Hepatocyte (in vitro differentiated cells): ENCODE data around the gene FCRL6.

Source experiments
- EZH2 ChIP-seq: fragments of 200-600 bp; sonication (generic); IDR thresholded peaks from 2 replicates; pipeline ENCODE4 v1.6.1; 2016; ENCODE audit warnings: antibody characterized with exemption, mild to moderate bottlenecking, borderline replicate concordance
- TF ChIP-seq, protein P1 (sequence below): fragments of 200-600 bp; sonication (generic); IDR thresholded peaks from 2 replicates; pipeline ENCODE4 v1.5.1; 2016; ENCODE audit warnings: antibody characterized with exemption, mild to moderate bottlenecking; ENCODE audit not compliant: poor library complexity

DNA sequence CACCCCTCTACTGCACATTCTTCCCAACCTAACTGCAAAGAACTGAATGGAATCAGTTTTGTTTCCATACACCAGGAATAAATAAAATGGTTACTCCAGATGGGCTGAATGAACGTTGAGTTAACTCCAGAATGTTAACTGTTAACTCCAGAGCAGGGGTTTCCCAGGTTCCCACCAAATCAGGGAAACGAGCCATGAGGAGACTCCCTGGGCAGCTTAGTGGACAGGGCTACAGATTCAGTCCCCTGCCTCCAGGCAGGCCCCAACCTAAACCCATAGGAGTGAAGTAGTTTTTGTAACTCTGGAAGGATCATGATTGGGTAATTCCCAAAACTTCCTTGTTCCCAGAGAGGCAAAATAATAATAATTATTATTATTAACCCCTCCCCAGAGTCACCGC lies 46.2 kb downstream of the FCRL6 start:
- no peak for TF ChIP-seq EZH2
- TF ChIP-seq, protein P1, sequence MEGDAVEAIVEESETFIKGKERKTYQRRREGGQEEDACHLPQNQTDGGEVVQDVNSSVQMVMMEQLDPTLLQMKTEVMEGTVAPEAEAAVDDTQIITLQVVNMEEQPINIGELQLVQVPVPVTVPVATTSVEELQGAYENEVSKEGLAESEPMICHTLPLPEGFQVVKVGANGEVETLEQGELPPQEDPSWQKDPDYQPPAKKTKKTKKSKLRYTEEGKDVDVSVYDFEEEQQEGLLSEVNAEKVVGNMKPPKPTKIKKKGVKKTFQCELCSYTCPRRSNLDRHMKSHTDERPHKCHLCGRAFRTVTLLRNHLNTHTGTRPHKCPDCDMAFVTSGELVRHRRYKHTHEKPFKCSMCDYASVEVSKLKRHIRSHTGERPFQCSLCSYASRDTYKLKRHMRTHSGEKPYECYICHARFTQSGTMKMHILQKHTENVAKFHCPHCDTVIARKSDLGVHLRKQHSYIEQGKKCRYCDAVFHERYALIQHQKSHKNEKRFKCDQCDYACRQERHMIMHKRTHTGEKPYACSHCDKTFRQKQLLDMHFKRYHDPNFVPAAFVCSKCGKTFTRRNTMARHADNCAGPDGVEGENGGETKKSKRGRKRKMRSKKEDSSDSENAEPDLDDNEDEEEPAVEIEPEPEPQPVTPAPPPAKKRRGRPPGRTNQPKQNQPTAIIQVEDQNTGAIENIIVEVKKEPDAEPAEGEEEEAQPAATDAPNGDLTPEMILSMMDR: no peak
